Inflammatory macrophage (primary cell): ENCODE results near the gene FBXL5.
"Not testable (repeated sequence)": the region's sequence is repeated elsewhere in the genome, so short reads cannot be mapped to it uniquely, and the experiment has no call there.

Experiments used
- DNase-seq, 2 donors: peaks; one replicate each; pipeline ENCODE4 v3.0.0-alpha.2; 2020 to 2022

Gene FBXL5

DNA sequence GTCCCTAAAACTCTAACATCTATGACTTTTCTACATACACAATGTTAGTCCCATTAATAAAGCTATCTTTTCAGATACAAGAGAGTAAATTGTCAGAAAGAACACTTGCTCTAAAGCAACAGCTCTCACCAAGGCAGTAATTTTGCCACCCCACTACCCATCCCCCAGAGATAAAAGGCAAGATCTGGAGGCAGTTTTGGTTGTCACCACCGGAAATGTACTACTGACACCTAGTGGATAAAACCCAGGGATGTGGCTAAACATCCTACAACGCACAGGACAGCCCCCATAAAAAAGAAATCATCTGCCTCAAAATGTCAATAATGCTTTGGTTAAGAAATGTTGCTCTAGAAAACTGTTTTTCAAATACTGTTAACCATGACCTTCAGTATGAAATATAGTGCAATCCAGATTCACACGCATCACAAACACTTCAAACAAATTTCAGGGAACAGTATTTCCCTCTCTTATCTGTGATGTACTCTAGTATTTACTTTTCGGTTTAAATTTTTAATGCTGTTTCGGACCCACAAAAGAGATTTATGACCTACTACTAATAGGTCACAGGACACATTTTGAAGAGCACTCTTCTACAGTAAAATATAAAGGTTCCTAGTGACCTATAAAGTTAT, 5.1 kb downstream of the FBXL5 start:
- peak; percentile 50 to 55 for DNase-seq

DNA sequence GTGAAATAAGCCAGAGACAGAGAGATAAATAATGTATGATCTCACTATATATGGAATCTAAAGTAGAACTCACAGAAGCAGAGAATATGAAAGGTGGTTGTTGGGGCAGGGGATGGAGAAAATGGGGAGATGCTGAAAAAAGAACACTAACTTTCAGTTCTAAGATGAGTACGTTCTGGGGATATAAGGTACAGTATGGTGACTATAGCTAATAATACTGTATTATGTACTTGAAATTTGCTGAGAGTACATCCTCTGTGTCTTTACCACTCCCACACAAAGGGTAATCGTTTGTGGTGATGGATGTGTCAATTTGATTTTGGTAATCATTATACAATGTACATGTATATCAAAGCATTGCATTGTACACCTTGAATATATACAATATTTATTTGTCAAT, 6.6 kb downstream of the FBXL5 start:
- no peak for DNase-seq

DNA sequence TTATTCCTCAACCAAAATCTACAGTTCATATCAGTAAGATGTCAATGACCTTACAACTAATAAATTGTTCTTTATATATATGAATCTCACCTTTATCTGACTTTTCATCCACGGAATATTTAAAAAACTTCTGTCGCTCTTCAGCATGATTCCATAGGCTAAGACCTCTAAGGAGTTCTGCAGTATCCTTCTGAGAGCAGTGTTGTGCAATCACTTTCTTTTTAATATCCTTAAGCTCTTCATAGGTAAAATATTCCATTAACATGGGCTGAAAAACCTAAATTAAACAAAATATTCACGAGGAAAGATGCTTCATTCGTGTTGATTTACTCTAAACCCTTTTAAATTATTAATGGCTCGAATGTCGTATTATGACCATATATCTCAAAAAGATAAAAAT, 16.7 kb downstream of the FBXL5 start:
- no peak for DNase-seq

DNA sequence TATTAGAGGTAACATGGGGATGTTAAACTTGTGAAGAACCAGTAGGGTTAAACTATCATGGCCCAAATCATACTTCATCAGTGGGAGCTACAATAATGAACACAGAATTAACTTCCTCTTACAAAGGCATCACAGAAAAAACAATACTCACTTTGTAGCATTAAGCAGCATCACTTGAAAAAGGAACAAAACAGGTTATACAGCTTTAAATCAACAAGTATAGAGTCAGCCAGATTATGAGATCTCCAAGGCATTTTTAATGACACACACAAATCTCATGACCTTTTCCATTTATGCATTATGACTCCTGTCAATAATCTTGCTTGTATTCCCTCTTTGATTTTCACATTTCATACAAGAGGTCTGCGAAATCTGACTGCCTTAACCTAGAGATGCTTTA, 18.3 kb downstream of the FBXL5 start:
- DNase-seq: no peak

DNA sequence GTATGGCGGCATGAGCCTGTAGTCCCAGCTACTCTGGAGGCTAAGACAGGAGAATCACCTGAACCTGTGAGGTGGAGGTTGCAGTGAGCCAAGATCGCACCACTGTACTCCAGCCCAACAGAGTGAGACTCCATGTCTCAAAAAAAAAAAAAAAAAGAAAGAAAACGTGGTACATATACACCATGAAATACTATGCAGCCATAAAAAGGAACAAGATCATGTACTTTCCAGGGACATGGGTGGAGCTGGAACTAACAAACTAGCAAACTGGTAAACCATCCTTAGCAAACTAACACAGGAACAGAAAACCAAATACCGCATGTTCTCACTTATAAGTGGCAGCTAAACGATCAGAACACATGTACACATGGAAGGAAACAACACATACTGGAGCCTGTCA, 37.8 kb downstream of the FBXL5 start:
- DNase-seq: not testable (repeated sequence)

DNA sequence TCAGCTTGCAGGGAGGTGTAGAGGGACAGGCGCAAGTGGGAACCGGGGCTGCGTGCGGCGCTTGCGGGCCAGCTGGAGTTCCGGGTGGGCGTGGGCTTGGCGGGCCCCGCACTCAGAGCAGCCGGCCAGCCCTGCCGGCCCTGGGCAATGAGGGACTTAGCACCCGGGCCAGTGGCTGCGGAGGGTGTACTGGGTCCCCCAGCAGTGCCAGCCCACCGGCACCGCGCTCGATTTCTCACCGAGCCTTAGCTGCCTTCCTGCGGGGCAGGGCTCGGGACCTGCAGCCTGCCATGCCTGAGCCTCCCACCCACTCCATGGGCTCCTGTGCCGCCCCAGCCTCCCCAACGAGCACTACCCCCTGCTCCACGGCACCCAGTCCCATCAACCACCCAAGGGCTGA, 40.3 kb downstream of the FBXL5 start:
- not testable (repeated sequence) for DNase-seq

DNA sequence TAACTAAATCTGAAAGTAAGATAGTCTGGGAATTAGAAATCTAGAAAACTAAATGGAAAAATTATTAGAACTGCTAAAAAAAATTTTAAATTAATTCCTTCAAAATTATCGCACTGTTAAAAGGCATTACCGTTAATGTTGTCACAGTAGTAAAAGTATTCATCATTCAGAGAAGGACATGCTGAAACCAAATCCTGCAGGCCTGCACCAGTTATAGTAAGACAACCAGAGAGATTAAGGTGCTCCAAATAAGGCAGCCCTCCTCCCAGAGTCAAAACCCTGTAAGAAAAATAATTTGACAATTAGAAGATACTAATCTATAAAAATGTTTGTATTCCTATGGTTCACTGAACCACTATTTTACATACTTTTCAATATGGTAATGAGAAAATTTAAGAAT, 43.0 kb downstream of the FBXL5 start:
- DNase-seq: no peak

DNA sequence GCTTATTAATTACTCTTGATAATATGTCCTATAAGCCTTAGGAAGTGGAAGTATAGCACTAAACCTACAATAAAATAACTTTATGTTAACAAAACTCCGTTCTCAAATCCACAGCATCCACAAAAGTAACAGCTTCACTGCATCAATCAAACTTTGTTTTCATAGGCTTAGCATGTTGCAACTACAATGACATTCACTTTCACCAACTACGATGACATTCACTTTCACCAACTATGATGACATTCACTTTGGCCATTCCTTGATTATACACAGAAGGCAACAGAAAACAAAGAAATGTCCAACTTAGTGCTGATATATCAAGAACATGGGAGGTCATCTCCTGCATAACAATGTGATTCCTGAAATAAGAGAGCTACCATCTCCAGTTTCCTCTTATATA, 44.3 kb downstream of the FBXL5 start:
- peak in 1 of 2 donors; percentile 16 for DNase-seq

DNA sequence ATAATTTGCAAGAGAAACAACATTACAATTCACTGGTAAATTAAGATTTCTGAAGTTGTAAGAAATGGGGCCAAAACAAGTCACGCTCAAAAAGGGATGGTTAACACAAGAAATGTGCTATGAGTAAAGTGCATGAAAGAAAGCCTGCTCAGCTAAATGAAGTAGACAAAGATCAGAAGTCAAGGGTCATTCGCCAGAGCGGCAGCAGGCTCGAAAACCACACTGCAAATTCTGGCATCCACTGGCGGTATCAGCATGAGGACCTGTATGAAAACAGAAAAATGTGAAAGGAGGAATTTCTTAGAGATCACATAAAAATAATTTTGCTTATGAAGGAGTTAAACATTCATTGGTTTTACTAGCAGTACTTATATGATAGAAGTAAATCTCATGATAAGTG, 49.6 kb downstream of the FBXL5 start:
- DNase-seq: no peak

DNA sequence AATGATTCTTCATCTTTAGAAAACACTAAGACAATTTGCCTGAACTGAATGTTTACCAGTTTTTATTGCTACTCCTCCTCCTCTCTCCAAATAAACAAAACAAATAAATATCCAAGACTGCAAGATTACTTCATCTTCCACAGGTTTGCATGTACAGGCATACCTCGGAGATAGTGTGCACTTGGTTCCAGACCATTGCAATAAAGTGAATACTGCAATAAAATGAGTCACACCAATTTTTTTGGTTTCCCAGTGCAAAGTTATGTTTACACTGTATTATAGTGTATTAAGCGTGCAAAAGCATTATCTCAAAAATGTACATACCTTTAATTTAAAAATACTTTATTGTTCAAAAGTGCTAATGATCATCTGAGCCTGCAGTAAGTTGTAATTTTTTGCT, 53.3 kb downstream of the FBXL5 start:
- no peak for DNase-seq

DNA sequence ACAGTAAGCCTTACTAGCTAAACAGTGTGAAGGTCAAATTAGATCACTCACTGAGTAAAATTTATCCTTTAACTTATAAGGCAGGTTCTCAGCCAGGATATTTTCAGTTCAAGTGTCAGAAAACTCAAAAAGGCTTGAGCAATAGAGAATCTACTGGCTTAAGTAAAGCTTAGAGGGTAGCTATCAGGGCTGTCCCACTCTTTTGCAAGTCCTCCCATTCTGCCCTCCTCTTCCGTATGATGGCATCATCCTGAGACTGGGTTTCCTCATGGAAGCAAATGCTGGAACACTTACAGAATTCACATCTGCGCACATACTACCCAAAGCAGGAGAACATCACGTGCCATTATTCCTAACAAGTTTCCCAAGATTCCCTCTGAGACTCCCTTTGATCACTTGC, 55.0 kb downstream of the FBXL5 start:
- DNase-seq: no peak

DNA sequence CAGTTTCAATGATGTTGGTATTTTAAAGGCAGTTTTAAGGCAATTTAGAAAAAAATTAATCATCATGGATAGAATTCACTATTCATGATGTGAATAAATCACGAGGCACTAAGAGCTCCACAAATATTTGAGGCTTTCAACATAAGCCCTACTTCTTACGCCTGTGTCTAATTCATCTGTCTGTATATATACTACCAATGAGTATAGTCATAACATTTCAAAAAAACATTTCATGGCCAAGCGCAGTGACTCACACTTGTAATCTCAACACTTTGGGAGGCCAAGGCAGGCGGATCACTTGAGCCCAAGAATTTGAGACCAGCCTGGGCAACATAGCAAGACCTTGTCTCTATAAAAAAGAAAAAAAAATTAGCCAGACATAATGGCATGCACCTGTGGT, 56.5 kb downstream of the FBXL5 start:
- DNase-seq: no peak

DNA sequence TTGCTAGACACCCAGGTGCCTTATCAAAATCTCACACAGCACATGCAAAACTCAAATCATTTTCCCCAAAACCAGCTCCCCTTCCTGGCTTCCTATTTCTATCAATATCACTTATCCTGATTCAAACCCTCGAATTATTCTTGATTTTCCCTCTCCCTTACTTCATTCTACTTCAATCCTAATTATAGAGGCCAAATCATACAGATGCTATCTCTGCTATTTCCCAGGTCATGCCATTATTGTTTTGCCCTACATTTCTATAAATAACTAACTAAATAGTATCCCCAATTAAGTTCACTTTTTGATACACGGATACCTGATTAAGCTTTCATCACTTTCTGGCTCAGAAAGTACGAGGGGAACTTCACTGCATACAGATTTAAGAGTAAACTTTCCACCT, 62.4 kb downstream of the FBXL5 start:
- DNase-seq: no peak

DNA sequence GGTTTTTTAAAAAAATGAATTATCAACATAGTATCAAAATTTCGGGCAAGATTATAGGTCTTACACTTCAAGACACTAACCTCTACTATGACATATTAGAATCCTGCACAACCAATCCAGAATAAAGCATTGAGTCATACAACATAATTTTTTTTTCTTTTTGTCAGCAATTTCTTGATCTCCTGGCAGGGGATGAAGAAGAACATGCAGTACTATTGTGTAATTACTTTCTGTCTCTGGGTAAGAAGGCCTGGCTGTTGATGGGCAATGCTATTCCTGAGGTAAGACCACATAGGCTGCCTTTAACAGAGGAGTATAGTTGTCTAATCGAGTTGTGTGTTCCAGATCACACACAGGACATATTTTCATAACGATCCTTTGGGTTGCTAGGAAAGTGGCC, 67.5 kb downstream of the FBXL5 start:
- DNase-seq: peak in 1 of 2 donors; percentile 57

DNA sequence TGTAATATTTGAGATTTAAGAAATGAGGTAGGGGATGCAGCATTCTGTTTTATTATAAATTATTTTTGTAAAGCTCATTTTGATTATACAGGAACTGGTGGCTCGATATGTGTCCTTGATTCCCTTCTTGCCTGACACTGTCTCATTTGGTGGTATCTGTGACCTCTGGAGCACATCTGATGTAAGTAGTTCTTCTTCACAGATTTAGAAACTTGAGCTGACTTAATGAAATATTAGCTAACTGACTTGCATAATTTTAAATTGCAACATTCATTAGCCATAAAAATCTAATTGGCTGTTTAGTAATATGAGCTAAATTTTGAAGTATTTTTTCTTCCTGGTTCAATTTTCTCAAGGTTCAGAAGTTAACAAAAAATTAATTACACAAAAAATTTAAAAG, 69.1 kb downstream of the FBXL5 start:
- DNase-seq: peak; percentile 61 to 84

DNA sequence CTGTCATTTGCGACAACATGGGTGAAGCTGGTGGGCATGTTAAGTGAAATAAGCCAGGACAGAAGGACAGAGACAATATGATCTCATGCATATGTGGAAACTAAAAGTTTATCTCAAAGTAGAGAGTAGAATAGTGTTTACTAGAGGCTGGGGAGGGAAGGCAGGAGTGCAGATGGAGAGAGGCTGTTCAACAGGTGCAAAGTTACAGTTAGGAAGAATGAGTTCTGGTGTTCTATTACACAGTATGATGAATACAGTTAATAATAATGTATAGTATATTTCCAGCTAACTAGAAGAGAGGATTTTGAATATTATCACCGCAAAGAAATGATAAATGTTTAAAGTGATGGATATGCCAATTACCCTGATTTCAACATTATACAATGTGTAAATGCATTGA, 69.8 kb downstream of the FBXL5 start:
- DNase-seq: no peak

DNA sequence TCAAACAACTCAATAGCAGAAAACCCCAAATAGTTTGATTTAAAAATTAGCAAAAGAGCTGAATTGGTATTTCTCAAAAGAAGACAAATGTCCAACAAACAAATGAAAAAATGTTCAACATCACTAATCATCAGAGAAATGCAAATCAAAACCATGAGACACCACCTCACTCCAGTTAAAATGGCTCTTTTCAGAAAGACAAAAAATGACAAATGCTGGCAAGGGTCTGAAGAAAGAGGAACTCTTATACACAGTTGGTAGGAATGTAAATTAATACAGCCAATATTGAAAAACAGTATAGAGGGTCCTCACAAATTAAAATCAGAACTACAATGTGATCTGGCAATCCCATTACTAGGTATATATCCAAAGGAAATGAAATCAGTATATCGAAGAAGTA, 70.4 kb downstream of the FBXL5 start:
- no peak for DNase-seq

DNA sequence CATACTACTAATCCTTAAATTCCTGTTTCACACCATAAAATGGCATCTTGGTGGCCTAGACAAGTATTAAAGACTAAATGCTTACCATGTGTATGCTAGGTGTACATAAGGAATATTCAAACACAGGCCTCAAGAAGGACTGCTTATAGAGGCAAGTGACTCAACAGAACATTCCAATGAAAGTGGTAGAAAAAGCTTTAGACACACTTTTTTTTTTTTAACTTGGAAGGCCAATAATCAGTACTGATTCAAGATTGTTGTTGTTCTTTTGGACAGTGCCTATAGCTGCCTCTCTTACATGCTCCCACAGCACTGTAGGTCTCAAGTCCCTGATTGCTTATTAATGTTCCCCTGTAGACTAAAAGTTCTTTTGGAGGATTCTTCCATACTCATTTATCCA, 77.6 kb downstream of the FBXL5 start:
- no peak for DNase-seq

DNA sequence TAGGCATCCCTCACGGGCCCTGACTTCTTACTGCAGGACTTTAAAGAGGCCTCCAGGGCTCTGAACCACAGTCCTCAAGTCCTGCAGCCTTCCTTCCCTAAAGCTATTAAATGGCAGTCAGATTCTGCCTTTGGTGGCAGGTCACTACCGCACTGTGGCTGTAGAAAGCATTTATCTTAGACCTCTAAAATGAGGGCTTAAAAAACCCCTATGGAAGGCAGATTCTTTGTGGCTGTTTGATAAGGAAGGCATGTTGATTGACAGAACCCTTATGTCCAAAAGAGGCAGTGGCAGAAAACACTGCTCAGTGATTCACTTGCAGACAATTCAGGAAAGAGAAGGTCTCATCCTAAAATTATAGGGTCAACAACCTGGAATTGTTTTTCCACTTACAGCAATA, 79.2 kb downstream of the FBXL5 start:
- no peak for DNase-seq

DNA sequence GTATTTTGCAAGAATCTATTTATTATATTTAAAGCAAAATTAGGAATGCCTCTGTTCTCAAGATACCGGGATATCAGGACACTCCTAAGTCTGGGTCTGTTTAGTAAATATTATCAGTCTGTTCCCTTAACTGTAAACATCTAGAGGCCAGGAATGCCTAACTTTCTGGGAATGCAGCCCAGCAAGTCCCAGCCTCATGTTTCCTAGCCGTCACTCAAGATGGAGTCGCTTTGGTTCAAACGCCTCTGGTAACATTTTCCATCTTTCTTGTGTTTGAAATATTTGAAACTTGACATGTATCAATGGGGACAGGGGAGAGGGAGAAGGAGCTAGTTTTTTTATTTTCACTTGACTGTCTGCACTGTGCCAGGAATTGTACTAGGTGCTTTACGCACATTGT, 85.4 kb downstream of the FBXL5 start:
- no peak for DNase-seq

DNA sequence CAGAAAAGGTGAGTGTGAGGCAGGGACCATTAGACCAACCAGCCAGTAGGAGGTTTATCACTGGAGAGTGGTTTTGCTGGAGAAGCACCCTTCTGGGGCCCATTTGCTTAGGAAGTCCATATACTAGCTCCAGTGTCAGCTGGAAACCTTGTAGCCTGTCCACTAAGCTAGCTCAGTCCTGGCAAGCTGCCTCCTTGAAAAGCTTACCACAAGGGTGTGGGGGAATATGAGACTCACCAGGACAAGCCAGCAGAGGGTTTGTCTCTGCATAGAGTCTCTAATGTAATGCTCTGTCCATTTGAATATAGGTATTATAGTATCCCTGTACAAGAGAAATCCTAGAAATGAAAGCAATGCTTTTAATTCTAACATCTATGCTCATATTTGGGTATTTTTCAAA, 86.3 kb downstream of the FBXL5 start:
- no peak for DNase-seq

DNA sequence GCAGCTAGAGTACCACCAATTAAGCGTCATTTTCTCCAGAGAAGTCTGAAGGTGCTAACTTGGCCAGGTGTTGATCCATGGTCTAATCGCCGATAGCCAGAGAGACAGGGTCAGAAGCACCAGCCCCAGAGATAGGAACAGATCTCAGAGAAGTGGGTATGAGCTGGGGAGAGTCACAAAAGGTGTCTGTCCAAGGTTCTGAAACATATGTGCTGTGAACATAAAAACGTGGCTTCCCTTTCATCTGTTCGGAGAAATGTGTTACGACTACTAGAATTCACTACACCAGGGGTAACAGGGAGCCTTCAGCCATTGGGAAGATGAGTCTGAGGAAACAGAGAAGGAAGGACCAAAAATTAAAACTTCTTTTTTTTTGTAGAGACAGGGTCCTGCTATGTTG, 91.3 kb downstream of the FBXL5 start:
- DNase-seq: no peak

DNA sequence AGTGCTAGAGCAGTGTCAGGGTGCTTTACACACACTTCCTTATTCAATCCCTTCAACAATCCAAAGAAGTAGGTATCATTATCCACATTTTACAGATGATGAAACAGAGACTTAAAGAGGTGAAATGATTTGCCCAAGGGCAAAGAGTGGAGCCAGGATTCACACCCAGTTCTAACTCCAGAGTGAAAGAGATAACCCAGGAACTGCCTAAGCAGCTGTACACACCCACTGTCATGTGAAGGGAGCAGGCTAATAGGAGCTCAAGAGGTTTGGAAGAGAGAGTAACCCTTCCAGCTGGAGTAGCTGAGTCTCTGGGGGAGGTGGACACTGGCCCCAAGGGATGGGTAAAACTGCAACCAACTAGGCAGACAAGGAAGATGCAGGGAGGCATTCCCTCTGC, 92.5 kb downstream of the FBXL5 start:
- no peak for DNase-seq

DNA sequence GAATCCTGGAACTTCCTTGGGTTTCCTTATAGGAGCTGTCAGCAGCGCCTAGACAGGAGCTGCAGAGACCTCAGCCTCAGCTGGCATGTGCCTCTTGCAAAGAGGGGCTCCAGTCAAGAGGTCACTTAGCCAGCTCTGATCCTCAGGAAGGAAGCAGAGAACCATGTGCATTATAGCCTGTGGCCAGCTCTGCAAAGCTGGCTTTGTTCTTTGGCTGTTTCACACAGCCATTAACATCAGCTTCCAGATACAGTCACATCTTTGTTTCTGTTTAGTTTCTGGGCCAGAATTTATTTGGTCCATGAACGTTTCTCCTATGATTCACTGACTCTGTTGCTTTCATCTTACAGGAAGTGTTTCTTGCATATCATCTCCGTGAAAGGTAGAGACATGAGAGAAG, 93.0 kb downstream of the FBXL5 start:
- no peak for DNase-seq

DNA sequence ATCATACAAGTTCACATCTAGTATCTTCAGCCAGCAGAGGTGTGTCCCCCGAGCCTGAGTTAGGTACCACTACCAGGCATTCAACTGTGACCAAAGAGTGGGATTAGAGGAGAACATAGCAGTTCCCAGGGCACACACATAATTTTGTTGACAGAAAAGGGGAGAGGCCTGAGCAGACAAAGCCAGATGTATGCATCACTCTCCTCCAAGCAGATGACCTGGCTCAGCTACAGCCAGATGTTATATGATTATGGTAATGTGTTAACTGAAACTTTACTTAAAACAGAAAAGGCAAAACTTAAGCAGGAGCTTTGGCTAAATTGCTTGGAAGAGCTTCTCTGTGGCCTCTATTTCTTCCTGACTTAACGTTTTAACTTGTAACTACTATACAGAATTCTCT, 96.6 kb downstream of the FBXL5 start:
- no peak for DNase-seq
